Activated CD4-positive, alpha-beta T cell treated with anti-CD3 and anti-CD28 coated beads for 1 hour (primary cell): ENCODE data around the gene KRTAP12-2.
"Not testable (repeated sequence)": the region's sequence is repeated elsewhere in the genome, so short reads cannot be mapped to it uniquely, and the experiment has no call there.

Source experiments
- DNase-seq: peaks from one replicate; pipeline ENCODE4 v3.0.0-alpha.2; 2020

Gene KRTAP12-2

GRCh38 chr21:44702111-44702972, 35.6 kb upstream of the KRTAP12-2 start:
- no peak for DNase-seq

- no peak for DNase-seq
These were observed 34.8 kb upstream of the KRTAP12-2 start for GRCh38 chr21:44701541-44701940.

GRCh38 chr21:44701023-44701400, 34.3 kb upstream of the KRTAP12-2 start:
- DNase-seq, result no peak

- no peak for DNase-seq
These were observed 33.6 kb upstream of the KRTAP12-2 start for GRCh38 chr21:44700101-44701022.

- no peak for DNase-seq
These were observed 32.8 kb upstream of the KRTAP12-2 start for GRCh38 chr21:44699502-44700001.

GRCh38 chr21:44697811-44698734, 31.3 kb upstream of the KRTAP12-2 start:
- DNase-seq, result no peak

- DNase-seq, result not testable (repeated sequence)
These were observed 30.6 kb upstream of the KRTAP12-2 start, which contains the start of gene KRTAP10-12 for GRCh38 chr21:44697172-44697810. KRTAP10-12 (plus strand) TSS chr21:44697172; CDS start chr21:44697202, 30 bp downstream.

- no peak for DNase-seq
These were observed 29.8 kb upstream of the KRTAP12-2 start for GRCh38 chr21:44696572-44696971.

GRCh38 chr21:44695641-44696040, 28.9 kb upstream of the KRTAP12-2 start:
- no peak for DNase-seq

- DNase-seq, result no peak
These were observed 28.5 kb upstream of the KRTAP12-2 start for GRCh38 chr21:44695184-44695583.

- DNase-seq, result no peak
These were observed 28.0 kb upstream of the KRTAP12-2 start for GRCh38 chr21:44694776-44695175.

- no peak for DNase-seq
These were observed 26.2 kb upstream of the KRTAP12-2 start for GRCh38 chr21:44692798-44693512.

- DNase-seq, result no peak
These were observed 25.0 kb upstream of the KRTAP12-2 start for GRCh38 chr21:44691686-44692085.

- DNase-seq, result not testable (repeated sequence)
These were observed 23.0 kb upstream of the KRTAP12-2 start for GRCh38 chr21:44689740-44690139.

- no peak for DNase-seq
These were observed 20.9 kb upstream of the KRTAP12-2 start for GRCh38 chr21:44687671-44688070.

GRCh38 chr21:44686843-44687561, 20.3 kb upstream of the KRTAP12-2 start:
- DNase-seq, result no peak

- no peak for DNase-seq
These were observed 19.5 kb upstream of the KRTAP12-2 start for GRCh38 chr21:44686000-44686781.

GRCh38 chr21:44685050-44685449, 18.3 kb upstream of the KRTAP12-2 start:
- not testable (repeated sequence) for DNase-seq

GRCh38 chr21:44684483-44684882, 17.8 kb upstream of the KRTAP12-2 start:
- DNase-seq, result no peak
